ENCODE results near the gene ZNF10.

DNA sequence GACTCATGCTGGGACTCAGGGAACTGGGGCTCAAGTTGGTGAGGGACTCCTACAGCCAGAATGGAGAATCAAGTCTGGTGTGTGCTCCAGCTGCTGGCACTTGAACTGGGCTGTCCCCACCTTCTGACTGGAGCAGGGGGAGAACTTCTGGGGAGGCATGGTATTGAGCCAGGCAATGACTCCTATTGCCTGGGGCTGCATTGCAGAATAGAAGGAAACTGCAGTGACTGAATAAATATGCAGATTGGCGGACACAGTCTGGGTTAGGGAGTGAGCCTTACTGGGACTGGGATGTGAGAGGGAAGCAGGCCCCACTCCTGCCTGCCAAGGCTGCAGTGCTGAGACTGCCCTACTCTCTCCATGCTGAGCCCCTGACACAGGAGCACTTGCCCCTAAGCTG, 42.1 kb downstream of the ZNF10 start:
- no peak for TF ChIP-seq HNF4G (IDR thresholded peaks at IDR 0.05)
- no peak for TF ChIP-seq EGR1 (IDR thresholded peaks at IDR 0.05; ENCODE audit: low read depth in 2 of 2)
- TF ChIP-seq GABPA (IDR thresholded peaks at IDR 0.05 in 1 of 2, conservative IDR thresholded peaks at IDR 0.05 in 1 of 2): no peak
- TF ChIP-seq, protein P1, sequence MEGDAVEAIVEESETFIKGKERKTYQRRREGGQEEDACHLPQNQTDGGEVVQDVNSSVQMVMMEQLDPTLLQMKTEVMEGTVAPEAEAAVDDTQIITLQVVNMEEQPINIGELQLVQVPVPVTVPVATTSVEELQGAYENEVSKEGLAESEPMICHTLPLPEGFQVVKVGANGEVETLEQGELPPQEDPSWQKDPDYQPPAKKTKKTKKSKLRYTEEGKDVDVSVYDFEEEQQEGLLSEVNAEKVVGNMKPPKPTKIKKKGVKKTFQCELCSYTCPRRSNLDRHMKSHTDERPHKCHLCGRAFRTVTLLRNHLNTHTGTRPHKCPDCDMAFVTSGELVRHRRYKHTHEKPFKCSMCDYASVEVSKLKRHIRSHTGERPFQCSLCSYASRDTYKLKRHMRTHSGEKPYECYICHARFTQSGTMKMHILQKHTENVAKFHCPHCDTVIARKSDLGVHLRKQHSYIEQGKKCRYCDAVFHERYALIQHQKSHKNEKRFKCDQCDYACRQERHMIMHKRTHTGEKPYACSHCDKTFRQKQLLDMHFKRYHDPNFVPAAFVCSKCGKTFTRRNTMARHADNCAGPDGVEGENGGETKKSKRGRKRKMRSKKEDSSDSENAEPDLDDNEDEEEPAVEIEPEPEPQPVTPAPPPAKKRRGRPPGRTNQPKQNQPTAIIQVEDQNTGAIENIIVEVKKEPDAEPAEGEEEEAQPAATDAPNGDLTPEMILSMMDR (IDR thresholded peaks at IDR 0.05; ENCODE audit: low read depth, low read length, missing input control): no peak
- no peak for TF ChIP-seq FOXA1 (IDR thresholded peaks at IDR 0.05)
- no peak for TF ChIP-seq RAD21 (IDR thresholded peaks at IDR 0.05)
- TF ChIP-seq, protein P2, sequence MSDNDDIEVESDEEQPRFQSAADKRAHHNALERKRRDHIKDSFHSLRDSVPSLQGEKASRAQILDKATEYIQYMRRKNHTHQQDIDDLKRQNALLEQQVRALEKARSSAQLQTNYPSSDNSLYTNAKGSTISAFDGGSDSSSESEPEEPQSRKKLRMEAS (IDR thresholded peaks at IDR 0.05): no peak
- no peak for TF ChIP-seq SP1 (IDR thresholded peaks at IDR 0.05)
- TF ChIP-seq TAF1 (conservative IDR thresholded peaks at IDR 0.05): no peak
- TF ChIP-seq, protein P3, sequence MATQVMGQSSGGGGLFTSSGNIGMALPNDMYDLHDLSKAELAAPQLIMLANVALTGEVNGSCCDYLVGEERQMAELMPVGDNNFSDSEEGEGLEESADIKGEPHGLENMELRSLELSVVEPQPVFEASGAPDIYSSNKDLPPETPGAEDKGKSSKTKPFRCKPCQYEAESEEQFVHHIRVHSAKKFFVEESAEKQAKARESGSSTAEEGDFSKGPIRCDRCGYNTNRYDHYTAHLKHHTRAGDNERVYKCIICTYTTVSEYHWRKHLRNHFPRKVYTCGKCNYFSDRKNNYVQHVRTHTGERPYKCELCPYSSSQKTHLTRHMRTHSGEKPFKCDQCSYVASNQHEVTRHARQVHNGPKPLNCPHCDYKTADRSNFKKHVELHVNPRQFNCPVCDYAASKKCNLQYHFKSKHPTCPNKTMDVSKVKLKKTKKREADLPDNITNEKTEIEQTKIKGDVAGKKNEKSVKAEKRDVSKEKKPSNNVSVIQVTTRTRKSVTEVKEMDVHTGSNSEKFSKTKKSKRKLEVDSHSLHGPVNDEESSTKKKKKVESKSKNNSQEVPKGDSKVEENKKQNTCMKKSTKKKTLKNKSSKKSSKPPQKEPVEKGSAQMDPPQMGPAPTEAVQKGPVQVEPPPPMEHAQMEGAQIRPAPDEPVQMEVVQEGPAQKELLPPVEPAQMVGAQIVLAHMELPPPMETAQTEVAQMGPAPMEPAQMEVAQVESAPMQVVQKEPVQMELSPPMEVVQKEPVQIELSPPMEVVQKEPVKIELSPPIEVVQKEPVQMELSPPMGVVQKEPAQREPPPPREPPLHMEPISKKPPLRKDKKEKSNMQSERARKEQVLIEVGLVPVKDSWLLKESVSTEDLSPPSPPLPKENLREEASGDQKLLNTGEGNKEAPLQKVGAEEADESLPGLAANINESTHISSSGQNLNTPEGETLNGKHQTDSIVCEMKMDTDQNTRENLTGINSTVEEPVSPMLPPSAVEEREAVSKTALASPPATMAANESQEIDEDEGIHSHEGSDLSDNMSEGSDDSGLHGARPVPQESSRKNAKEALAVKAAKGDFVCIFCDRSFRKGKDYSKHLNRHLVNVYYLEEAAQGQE (IDR thresholded peaks at IDR 0.05): no peak
- no peak for TF ChIP-seq YY1 (IDR thresholded peaks at IDR 0.05)

All from liver (tissue), 3 donors.